DMS153 (cell line): ENCODE results near the gene HLA-DOA.

Source experiments
- DNase-seq: peaks from one replicate; lab custom pipeline; 2025; lab: John Stamatoyannopoulos, UW

HLA-DOA gene

DNA sequence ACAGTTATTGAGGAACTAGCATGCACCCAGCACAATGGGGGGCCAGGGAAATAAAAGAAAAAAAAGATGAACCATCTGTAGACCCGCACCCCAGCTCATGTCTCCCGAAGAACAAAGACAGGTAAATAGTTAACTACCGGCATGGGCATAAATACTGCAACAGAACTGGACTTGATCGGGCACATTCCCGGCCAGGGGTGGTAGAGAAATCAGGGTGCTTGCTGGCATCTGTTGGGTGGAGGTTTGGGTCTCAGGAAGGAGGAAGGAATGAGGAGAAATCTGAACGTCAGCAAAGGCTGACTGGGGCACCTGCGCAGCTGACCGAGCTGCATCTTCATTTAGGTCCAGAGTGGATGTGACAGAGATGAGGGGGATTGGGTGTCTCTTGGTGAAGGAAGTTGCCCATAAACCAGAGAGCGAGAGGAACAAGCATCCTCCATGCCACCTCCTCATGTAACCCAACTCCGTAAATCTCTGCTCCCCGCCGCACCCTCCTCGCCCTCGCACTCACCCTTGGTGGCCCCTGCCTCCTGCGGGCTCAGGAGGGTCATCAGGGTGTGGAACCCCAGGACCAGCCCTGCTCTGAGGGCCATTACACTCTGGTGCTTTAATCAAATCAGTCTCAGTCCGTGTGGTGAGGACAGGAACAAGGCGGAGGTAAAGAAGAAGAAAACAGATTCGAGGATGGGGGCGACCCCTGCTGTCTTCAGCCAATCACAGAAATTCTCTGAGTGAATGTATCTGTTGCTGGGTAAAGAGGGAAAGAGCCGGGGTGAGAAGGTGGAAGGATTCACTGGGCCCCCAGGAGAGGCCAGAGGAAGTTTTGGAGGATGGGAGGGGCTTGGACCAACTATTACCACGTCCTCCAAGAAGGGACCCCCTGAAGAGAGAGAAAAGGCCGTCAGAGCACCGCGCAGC is at the start of gene HLA-DOA:
TSS of gene HLA-DOA (minus strand) at position 648 of the 918 bp plus-strand sequence.
- no peak for DNase-seq

- no peak for DNase-seq
Measured at GRCh38 chr6:33057222-33058150, 48.1 kb upstream of the HLA-DOA start.

DNA sequence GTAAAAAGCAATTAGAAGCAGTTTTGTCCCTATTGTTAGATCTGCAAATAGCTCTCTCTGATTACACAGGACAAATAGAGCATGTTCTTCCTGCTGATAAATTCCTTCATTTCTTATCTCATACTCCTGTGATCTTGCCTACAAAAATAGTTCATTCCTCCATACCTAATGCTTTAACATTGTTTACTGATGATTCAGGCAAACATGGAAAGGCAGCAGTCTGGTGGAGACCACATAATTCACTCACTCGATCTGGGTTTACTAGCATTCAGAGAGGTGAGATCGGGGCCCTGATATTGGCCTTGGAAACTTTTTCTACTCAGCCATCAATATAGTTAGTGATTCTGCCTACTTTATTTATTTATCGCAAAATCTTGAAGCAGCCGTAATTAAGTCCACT is 43.8 kb upstream of the HLA-DOA start:
- DNase-seq = no peak

DNA sequence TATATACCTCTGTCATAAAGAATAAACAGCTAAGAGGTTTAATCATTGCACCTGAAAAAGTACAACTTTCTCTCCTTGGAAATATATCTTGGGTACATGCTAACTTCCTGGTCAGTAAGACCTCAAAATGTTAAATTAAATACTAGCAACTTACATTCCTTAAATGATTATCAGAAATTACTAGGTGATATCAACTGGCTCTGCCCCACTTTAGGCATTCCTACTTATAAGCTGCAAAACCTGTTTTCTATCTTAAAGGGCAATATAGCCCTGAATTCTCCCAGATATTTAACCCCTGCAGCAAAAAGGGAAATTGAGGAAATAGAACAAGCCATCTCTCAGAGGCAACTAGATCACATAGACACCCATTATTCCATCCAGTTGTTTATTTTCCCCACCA is 43.2 kb upstream of the HLA-DOA start:
- no peak for DNase-seq

DNA sequence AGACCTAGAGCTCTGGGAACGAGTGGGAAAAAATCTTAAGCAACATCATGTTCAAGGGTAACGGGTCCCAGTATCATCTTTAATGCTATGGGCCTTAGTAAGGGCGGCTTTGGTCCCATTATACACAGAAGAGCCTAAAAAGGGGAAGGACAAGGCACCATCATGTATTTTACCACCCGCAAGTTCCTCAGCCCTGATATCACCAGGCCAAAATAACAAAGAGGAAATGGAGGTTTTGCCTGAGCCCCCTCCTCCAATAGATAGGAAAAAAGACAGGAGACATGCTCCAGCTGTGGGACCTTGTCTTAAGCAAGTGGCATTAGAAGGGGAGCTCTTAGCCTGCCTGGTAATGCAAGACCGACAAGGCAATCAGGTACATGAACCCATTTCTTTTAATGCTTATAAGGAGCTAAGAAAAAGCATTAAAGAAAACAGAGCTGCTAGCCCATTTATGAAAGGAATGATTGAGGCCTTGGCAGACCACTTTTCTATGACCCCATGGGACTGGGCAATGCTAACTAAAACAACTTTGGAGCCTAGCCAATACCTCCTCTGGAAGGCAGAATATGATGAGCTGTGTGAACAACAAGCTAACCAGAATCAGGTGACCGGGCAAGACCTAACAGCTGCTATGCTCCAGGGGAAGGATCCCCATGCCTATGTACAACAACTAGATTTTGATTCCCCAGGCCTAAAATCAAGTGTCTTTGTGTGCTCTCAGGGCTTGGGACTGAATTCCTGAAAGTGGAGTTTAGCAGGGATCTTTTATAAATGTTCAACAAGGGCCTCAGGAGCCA is 40.8 kb upstream of the HLA-DOA start:
- DNase-seq = no peak

DNA sequence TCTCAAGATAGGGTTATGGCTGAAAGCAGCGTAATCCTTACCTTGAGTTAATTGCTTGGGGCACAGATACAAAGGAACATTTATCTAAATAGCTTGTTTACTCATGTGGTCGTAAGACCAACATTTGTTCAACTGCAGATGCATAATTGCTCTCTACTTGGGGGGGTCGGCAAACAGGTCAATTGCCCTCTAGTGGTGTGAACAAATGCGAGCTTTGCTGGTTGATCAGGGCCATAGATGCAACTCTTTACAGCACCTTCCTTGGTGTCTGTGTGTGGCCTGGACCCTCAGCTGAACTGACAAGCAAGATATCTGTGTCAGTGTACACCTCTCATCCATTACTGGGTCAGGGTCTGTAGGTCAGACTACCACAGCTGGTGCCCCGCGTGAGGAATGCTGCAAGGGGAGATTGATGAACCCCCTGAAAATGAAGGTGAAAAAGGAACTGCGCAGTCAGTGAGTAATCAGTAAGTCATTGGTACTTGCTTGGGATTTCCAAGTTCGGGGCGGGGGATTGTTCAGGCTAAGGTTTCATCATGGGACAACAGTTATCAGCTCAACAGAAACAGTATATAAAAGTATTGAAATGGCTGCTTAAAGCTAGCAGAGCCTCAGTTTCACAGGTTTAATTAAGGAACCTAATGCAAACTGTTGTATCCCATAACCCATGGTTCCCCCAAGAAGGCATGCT is 40.1 kb upstream of the HLA-DOA start:
- no peak for DNase-seq

- no peak for DNase-seq
Measured at GRCh38 chr6:33040157-33040556, 30.8 kb upstream of the HLA-DOA start.

- DNase-seq = no peak
Measured at GRCh38 chr6:33036535-33036934, 27.1 kb upstream of the HLA-DOA start.

DNA sequence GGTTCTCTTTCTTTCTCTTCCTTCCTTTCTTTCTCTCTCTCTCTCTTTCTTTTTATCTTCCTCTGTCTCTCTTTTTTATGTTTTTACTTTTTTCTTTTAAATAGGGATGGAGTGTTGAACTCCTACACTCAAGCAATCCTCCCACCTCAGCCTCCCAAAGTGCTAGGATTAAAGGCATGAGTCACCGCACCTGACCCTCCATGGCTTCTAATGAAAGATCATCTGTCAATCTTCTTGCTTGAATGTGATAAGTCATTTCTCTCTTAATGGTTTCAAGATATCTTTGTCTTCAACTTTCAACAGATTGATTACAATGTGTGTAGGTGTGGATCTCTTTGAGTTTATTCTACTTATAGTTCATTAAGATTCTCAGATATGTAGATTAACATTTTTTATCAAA is 25.2 kb upstream of the HLA-DOA start:
- DNase-seq = no peak

DNA sequence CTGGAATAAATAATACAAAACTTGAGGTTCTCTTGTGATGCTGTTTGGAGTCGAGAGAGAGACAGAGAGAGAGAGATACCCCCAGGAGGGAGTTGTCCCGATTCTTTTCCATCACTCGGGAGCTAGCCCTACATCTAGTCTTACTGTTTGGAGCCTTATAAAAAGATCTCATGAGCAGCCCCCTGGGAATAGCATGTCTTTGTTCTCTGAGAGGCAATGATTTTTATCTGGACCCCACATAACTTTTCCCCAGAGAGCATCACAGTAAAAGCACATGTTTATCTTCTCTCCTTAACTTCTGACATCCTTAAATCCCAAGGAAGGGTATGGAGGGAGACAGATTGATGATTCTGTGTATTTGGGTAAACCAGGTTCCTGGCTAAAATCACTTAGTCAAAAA is 20.9 kb upstream of the HLA-DOA start:
- no peak for DNase-seq

DNA sequence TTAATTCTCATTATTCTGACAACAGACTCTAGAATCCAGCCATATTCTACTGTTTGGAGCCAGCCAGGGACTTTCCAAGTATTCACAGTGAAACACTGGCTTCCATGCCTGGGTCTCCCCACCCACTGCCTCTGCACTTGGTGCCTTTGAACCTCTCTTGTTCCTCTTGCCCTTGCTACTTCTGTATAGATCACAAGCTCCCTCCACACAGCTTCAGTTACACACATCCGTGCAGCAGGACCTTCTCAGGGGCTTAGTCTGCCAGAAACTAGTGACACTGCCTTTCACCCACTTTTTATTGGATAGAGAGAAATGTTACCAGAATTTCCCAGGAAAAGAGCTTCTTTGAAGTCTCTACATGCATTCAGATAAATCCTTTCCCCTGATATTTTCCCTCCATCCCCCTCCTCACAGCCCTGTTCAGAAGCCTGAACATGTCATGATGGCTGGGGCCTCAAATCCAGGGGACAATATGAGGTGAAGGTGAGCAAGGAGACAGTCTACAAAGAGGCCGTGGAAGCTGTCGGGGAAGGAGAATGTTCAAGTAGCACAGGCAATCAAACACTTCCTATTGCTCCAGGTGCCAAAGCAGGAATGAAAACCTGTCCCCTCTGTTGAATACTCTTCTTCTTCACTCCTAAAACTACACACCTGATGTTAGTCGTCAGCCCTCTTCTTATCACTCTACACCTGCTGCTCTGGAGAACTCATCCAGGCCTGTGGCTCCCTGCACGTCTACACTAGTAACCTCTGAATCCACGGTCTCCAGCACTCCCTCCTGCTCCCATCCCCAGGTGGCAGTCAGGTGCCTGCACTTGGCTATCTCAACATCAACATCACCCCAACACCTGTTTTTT is 20.2 kb upstream of the HLA-DOA start:
- DNase-seq = no peak

DNA sequence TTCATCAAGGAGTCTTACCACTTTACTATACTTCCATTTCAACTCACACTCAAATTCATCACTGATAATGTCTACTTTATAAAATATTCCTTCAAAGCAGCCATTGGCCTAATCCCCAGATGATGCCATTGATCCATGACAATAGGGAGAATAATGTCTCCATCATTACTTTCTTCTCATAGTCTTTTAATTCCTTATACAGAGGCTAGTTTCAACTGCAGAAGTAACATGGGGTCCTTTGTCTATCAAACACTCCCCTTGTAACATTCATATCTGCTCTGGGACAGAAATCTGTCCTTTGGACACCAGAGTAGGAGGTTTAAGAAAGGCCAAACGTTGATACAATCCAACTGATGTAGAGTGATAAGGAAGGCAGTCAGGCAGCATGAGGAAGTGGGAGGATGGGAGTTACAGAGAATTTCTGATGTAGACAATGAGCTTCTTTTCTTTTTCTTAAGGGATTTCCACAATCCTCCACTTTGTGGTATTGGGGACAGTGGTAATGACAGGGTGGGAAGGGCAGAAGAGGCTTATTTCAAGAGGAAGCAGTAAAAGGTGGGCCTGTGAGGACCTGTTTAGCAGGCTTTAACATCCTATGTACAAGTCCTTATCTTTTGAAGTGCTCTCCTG is 18.9 kb upstream of the HLA-DOA start:
- no peak for DNase-seq

DNA sequence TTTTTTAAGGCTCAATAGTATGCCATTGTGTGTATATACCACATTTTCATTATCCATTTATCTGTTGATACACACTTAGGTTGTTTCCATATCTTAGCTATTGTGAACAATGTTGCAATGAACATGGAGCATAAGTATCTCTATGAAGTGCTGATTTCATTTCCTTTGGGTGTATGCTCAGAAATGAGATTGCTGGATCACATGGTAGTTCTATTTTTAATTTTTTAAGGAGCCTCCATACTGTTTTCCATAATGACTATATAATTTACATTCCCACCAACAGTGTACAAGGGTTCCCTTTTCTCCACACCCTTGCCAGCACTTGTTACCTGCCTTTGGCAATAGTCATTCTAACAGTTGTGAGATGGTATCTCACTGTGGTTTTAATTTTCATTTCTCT is 15.1 kb upstream of the HLA-DOA start:
- no peak for DNase-seq

DNA sequence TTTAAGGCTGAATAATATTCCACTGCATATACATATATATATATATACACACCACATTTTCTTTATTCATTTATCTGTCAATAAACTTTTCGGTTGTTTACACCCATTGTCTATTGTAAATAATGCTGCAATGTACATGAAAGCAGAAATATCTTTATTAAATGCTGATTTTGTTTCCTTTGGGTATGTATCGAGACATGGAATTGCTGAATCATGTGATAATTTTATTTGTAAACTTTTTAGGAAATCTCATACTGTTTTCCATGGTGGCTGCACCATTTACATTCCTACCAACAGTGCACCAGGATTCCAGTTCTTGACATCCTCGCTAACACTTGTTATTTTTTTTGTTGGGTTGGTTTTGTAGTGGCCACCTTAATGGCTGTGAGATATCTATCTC is 14.1 kb upstream of the HLA-DOA start:
- no peak for DNase-seq

- DNase-seq = no peak
Measured at GRCh38 chr6:33021917-33022316, 12.5 kb upstream of the HLA-DOA start.

DNA sequence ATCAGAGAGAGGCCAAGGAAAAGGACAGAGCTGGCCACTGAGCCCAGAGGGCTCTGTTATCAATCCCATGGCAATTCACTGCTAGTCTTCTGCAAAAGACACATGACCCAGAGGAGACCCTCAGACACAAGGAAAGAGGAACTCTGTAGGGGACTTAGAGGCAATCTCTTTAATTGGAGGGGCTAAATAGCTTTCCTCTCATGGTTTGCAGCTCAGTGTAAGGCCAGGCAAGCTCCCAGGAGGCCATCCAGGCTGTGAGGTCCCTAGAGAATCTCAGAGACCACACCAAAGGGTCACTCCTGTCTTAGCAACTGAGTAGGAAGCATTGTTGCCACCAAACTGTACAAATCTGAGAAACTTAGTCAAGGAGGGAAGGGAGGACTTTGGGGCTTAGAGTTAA is 10.0 kb upstream of the HLA-DOA start:
- DNase-seq = no peak

- no peak for DNase-seq
Measured at GRCh38 chr6:33018904-33019303, 9.5 kb upstream of the HLA-DOA start.

DNA sequence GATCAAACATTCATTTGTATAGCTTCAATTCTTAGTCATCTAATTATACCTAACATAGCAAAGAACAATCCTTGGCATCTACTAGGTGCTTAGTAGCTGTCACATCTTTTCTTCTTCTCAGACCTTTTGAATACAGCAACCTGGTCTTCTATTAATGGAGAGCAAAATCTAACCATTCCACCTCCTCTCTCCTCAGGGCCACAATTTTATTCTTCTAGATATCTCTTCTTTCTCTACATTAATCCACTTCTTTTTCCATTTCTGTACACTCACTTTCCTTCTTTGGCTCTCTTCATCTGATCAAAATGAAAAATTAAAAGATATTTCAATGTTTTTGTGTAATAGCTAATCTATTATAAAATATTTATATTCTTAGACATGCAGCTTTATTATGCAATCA is 9.0 kb upstream of the HLA-DOA start:
- DNase-seq = no peak

- DNase-seq = no peak
Measured at GRCh38 chr6:33017694-33018353, 8.4 kb upstream of the HLA-DOA start.

GRCh38 chr6:33017018-33017417 is 7.6 kb upstream of the HLA-DOA start:
- no peak for DNase-seq
